Epithelial cell of proximal tubule (primary cell): ENCODE results near the gene HCK. TPM values are rescaled to one million over a fixed set of nuclear protein-coding genes. Genes with fewer than 3 reads are reported as not detected.

Source experiments
- DNase-seq: peaks from one replicate; pipeline ENCODE4 v3.0.0-alpha.2; 2011; ENCODE audit warnings: low read depth
- H3K4me3 ChIP-seq: 2 replicates; pipeline ENCODE4 v1.5.1; 2011; ENCODE audit warnings: low read depth, mild to moderate bottlenecking, low read length
- CTCF ChIP-seq: conservative IDR thresholded peaks from 2 replicates; pipeline ENCODE4 v1.5.1; 2012; ENCODE audit warnings: low read depth, mild to moderate bottlenecking, low read length
- total RNA-seq: library from RNA; depleted of rRNA; stranded (reverse); fragments of >200 nt; gene quantifications from 2 replicates; pipeline ENCODE4 v1.2.3, GENCODE V29; 2015

The HCK gene
- total RNA-seq, 1 donor from 2014 or later: not detected

DNA sequence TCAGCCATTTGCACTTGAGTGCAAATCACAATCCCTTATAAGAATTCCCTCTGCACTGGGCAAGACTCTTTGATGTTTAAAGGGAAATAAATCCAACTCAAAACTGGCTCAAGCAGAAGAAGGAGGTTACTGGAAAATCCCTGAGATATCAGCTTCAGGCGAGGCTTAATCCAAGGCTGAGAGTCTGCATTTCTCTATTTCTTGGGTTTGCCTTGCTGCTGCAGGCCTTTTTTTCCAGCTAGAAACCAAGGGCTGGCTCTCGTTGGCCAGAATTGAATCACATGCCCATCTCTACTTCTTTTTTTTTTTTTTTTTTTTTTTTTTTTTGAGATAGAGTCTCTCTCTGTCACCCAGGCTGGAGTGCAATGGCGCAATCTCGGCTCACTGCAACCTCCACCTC, 11.7 kb downstream of the HCK start:
- no peak for DNase-seq
- H3K4me3 ChIP-seq: no peak overlapping the region
- no peak for TF ChIP-seq CTCF

GRCh38 chr20:32064667-32065066, 12.6 kb downstream of the HCK start:
- no peak for TF ChIP-seq CTCF
- H3K4me3 ChIP-seq: no peak overlapping the region
- no peak for DNase-seq

- DNase-seq: no peak
- H3K4me3 ChIP-seq: no peak overlapping the region
- TF ChIP-seq CTCF: no peak
Measured at GRCh38 chr20:32067234-32067821, 15.3 kb downstream of the HCK start.

DNA sequence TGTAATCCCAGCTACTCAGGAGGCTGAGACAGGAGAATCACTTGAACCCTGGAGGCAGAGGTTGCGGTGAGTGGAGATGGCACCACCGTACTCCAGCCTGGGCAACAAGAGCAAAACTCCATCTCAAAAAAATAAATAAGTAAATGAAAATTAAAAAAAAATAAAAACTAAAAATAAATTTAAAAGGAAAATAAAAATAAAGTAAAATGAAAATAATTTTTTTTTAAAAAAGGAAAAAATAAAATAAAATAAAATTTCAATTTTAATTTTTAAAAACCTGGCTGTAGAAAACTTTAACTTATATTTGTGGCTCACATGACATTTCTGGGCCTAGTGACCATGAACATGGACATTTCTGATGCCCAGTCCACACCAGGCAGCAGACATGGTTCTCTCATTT, 16.1 kb downstream of the HCK start:
- no peak for DNase-seq
- TF ChIP-seq CTCF: no peak
- H3K4me3 ChIP-seq: no peak overlapping the region

- no peak for TF ChIP-seq CTCF
- no peak overlapping the region for H3K4me3 ChIP-seq
Measured at GRCh38 chr20:32069711-32070110, 17.7 kb downstream of the HCK start.

DNA sequence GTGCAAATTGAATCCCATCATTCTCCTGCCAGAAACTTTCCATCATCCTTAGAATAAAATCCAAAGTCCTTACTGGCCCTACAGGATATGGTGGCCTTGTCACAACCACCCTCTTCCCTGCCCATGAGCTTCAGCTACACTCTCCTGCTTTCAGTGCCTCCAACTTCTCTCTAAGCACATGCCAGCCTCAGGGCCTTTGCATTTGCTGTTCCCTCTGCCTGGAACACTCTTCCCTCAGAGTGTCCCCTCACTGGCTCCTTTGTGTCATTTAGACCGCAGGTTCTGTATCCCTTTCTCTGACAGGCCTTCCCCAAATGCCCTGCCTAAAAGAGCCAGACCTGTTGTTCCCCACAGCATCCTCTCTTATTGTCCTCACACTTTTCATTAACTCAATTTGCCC, 18.2 kb downstream of the HCK start:
- H3K4me3 ChIP-seq: no peak overlapping the region
- TF ChIP-seq CTCF: no peak
- no peak for DNase-seq

More at GRCh38 chr20:32069711-32070110, 17.7 kb downstream of the HCK start:
- DNase-seq: no peak

- DNase-seq: no peak
- no peak for TF ChIP-seq CTCF
Measured at GRCh38 chr20:32070690-32071213, 18.7 kb downstream of the HCK start.

More at GRCh38 chr20:32070690-32071213, 18.7 kb downstream of the HCK start:
- H3K4me3 ChIP-seq: no peak overlapping the region
